PC-3 (cell line): ENCODE data around the gene PAPPA. TPM values are rescaled to one million over a fixed set of nuclear protein-coding genes. Genes with fewer than 3 reads are reported as not detected.
A peak's percentile ranks its signal among the peaks of the same experiment; 100 is the strongest.

ENCODE experiments used
- ATAC-seq: fragments of 200-7000 bp; cut with Tn5 transposase; 2 replicates; pipeline ENCODE4 v1.9.1; 2020; ENCODE audit warnings: mild to moderate bottlenecking, moderate library complexity
- BruUV-seq: library from RNA; stranded (reverse); fragments of 400-500 nt; replicated peaks from 2 replicates; lab custom pipeline; 2021; lab: Mats Ljungman, UMichigan
- CTCF ChIA-PET: fragments of 300-600 bp; sonication (Branson Sonifier 250); formaldehyde crosslinking; loops from one replicate; lab custom pipeline; 2022; ENCODE audit warnings: antibody characterized with exemption; lab: Charles Lee
- POLR2A ChIA-PET: fragments of 300-600 bp; sonication (Branson Sonifier 250); formaldehyde crosslinking; loops from one replicate; lab custom pipeline; 2022; ENCODE audit warnings: antibody characterized with exemption; ENCODE audit not compliant: unreplicated experiment; lab: Charles Lee
- DNase-seq: peaks from one replicate; pipeline ENCODE4 v3.0.0-alpha.2; 2015
- H2AFZ ChIP-seq: fragments of 300-600 bp; sonication (generic); 2 replicates; pipeline ENCODE4 v1.6.0; 2016; ENCODE audit warnings: antibody characterized with exemption, low read length
- H3F3A ChIP-seq: fragments of 300-600 bp; sonication (generic); one replicate; pipeline ENCODE4 v1.6.0; 2017; ENCODE audit warnings: antibody characterized with exemption, low read length, control low read depth, mild to moderate bottlenecking; ENCODE audit not compliant: unreplicated experiment
- H3K27ac ChIP-seq: fragments of 300-600 bp; sonication (generic); 2 replicates; pipeline ENCODE4 v1.5.1; 2016; ENCODE audit warnings: mild to moderate bottlenecking, low read length
- H3K27me3 ChIP-seq: fragments of 300-600 bp; sonication (generic); 2 replicates; pipeline ENCODE4 v1.6.1; 2016; ENCODE audit warnings: low read length, mixed read lengths
- H3K36me3 ChIP-seq: fragments of 300-600 bp; sonication (generic); 2 replicates; pipeline ENCODE4 v1.6.1; 2016; ENCODE audit warnings: low read depth, mixed run types, low read length, mixed read lengths
- H3K4me1 ChIP-seq: fragments of 300-600 bp; sonication (generic); 2 replicates; pipeline ENCODE4 v1.5.1; 2016; ENCODE audit warnings: low read length; ENCODE audit not compliant: insufficient read depth
- H3K4me2 ChIP-seq: fragments of 300-600 bp; sonication (generic); 2 replicates; pipeline ENCODE4 v1.6.0; 2016; ENCODE audit warnings: low read length
- H3K4me3 ChIP-seq: fragments of 300-600 bp; sonication (generic); 2 replicates; pipeline ENCODE4 v1.5.1; 2016; ENCODE audit warnings: mild to moderate bottlenecking, low read length, mixed read lengths
- H3K79me2 ChIP-seq: fragments of 300-600 bp; sonication (generic); 2 replicates; pipeline ENCODE4 v1.6.1; 2017; ENCODE audit warnings: low read length, mixed read lengths
- H3K9ac ChIP-seq: fragments of 300-600 bp; sonication (generic); 2 replicates; pipeline ENCODE4 v1.6.0; 2016; ENCODE audit warnings: mild to moderate bottlenecking, low read length
- H3K9me2 ChIP-seq: fragments of 300-600 bp; sonication (generic); replicated peaks from 2 replicates; pipeline ENCODE4 v1.6.1; 2016; ENCODE audit warnings: mixed run types, low read length, mixed read lengths
- H3K9me3 ChIP-seq: fragments of 300-600 bp; sonication (generic); 2 replicates; pipeline ENCODE4 v1.6.1; 2016; ENCODE audit warnings: low read length, mixed read lengths
- H4K20me1 ChIP-seq: fragments of 300-600 bp; sonication (generic); 2 replicates; pipeline ENCODE4 v1.6.1; 2016; ENCODE audit warnings: low read length, mixed read lengths
- CTCF ChIP-seq: fragments of 300-600 bp; sonication (generic); conservative IDR thresholded peaks from 2 replicates; pipeline ENCODE4 v1.5.1; 2017; ENCODE audit warnings: antibody characterized with exemption, low read depth, mild to moderate bottlenecking, low read length
- EZH2 ChIP-seq: fragments of 300-600 bp; sonication (generic); IDR thresholded peaks from one replicate; pipeline ENCODE4 v1.6.1; 2017; ENCODE audit warnings: antibody characterized with exemption, mild to moderate bottlenecking, low read length; ENCODE audit not compliant: unreplicated experiment
- EZH2phosphoT487 ChIP-seq: fragments of 300-600 bp; sonication (generic); IDR thresholded peaks from 2 replicates; pipeline ENCODE4 v1.6.1; 2018; ENCODE audit warnings: mild to moderate bottlenecking, antibody characterized with exemption, low read length, borderline replicate concordance
- intact Hi-C: fragments of 100-400 bp; cut with micrococcal nuclease; formaldehyde crosslinking; loops from 2 replicates; pipeline ENCODE4 v1.9.0; 2023
- total RNA-seq: library from RNA; depleted of rRNA; stranded (reverse); fragments of >200 nt; gene quantifications from 2 replicates; pipeline ENCODE4 v1.2.3, GENCODE V29; 2014

PAPPA gene
- total RNA-seq, 1 experiment from 2014 or later, result not detected

GRCh38 chr9:116336133-116336862 lies 182.7 kb downstream of the PAPPA start:
- ChIA-PET POLR2A (no interaction called here), CTCF (no interaction called here)
- H3K27me3 ChIP-seq, result peaks cover 52% of the 10 kb centered on the region
- DNase-seq, result no peak
- no peak for TF ChIP-seq CTCF
- TF ChIP-seq EZH2phosphoT487, result no peak
- no peak for TF ChIP-seq EZH2
- no peaks in the 10 kb centered on the region for H3F3A ChIP-seq
- no peaks in the 10 kb centered on the region for H3K79me2 ChIP-seq
- no peak overlapping the region for H3K4me3 ChIP-seq
- H3K4me1 ChIP-seq, result no peaks in the 10 kb centered on the region
- ATAC-seq, result no peak
- no peak overlapping the region for H2AFZ ChIP-seq
- no peak overlapping the region for H3K9ac ChIP-seq
- no TSS peak for BruUV-seq
- H3K4me2 ChIP-seq, result no peak overlapping the region
- no peaks in the 10 kb centered on the region for H3K36me3 ChIP-seq
- H3K9me2 ChIP-seq, result no peaks in the 10 kb centered on the region
- H4K20me1 ChIP-seq, result no peaks in the 10 kb centered on the region
- no peak overlapping the region for H3K27ac ChIP-seq
- intact Hi-C loops, result no loop called here
- H3K9me3 ChIP-seq, result no peaks in the 10 kb centered on the region

- Histone ChIP-seq H3K79me2 (no peaks in the 10 kb centered on the region), H3K4me3 (no peak overlapping the region), H3K4me2 (no peak overlapping the region), H3K27ac (no peak overlapping the region), H2AFZ (no peak overlapping the region), H3K27me3 (peaks cover 51% of the 10 kb centered on the region), H3F3A (no peaks in the 10 kb centered on the region), H4K20me1 (no peaks in the 10 kb centered on the region), H3K9me2 (no peaks in the 10 kb centered on the region), H3K9me3 (no peaks in the 10 kb centered on the region), H3K36me3 (no peaks in the 10 kb centered on the region), H3K4me1 (no peaks in the 10 kb centered on the region), H3K9ac (no peak overlapping the region)
- ChIA-PET POLR2A (no interaction called here), CTCF (no interaction called here)
- peak; percentile 10 for DNase-seq
- BruUV-seq, result no TSS peak
- intact Hi-C loops, result no loop called here
- TF ChIP-seq CTCF, result no peak
- TF ChIP-seq EZH2phosphoT487, result no peak
- no peak for TF ChIP-seq EZH2
- ATAC-seq, result no peak
These were observed 183.4 kb downstream of the PAPPA start for GRCh38 chr9:116337015-116337414.

- H3K4me3 ChIP-seq, result no peak overlapping the region
- H3K36me3 ChIP-seq, result no peaks in the 10 kb centered on the region
- ChIA-PET POLR2A (no interaction called here), CTCF (no interaction called here)
- intact Hi-C loops, result no loop called here
- no peak for ATAC-seq
- no peaks in the 10 kb centered on the region for H3K9me2 ChIP-seq
- DNase-seq, result no peak
- H3F3A ChIP-seq, result no peaks in the 10 kb centered on the region
- H3K9ac ChIP-seq, result no peak overlapping the region
- H3K4me1 ChIP-seq, result no peaks in the 10 kb centered on the region
- H3K27me3 ChIP-seq, result peaks cover 35% of the 10 kb centered on the region
- H3K27ac ChIP-seq, result no peak overlapping the region
- no peaks in the 10 kb centered on the region for H3K79me2 ChIP-seq
- no peaks in the 10 kb centered on the region for H3K9me3 ChIP-seq
- H3K4me2 ChIP-seq, result no peak overlapping the region
- H2AFZ ChIP-seq, result no peak overlapping the region
- BruUV-seq, result no TSS peak
- H4K20me1 ChIP-seq, result no peaks in the 10 kb centered on the region
- TF ChIP-seq EZH2 (no peak), CTCF (no peak), EZH2phosphoT487 (no peak)
These were observed 186.7 kb downstream of the PAPPA start for GRCh38 chr9:116340270-116340669.
